HG02885 (cell line): ENCODE measurements around the gene UMAD1.
"Not testable (repeated sequence)": the region's sequence is repeated elsewhere in the genome, so short reads cannot be mapped to it uniquely, and the experiment has no call there.

Source experiments
- ATAC-seq: cut with Tn5 transposase; IDR thresholded peaks from one replicate; pipeline ENCODE4 v1.9.1; 2021; ENCODE audit warnings: mild to moderate bottlenecking; ENCODE audit not compliant: unreplicated experiment, poor library complexity

The UMAD1 gene

GRCh38 chr7:7792056-7792455, 151.5 kb downstream of the UMAD1 start:
- ATAC-seq = no peak

GRCh38 chr7:7793249-7793648, 152.7 kb downstream of the UMAD1 start:
- no peak for ATAC-seq

DNA sequence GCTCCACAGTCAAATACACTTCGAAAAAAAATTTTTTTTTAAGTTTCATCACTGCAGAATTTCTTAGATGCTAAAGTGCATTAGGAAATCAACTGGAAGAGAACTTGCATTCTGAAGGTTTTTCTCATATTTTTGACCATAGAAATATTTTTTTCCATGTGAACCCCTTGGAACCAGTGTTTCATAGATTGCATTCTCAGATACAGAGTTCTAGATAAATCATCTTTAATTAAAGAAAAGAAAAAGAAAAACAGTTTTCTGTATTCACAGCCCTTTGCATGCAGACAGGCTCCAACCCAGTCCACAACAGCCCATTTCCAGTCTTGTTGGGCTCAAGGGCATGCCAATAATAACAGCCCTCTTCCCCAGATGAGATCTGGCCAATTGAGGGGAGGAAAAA, 153.4 kb downstream of the UMAD1 start:
- ATAC-seq = no peak

- ATAC-seq = no peak
Observed at GRCh38 chr7:7795203-7795602, 154.7 kb downstream of the UMAD1 start.

DNA sequence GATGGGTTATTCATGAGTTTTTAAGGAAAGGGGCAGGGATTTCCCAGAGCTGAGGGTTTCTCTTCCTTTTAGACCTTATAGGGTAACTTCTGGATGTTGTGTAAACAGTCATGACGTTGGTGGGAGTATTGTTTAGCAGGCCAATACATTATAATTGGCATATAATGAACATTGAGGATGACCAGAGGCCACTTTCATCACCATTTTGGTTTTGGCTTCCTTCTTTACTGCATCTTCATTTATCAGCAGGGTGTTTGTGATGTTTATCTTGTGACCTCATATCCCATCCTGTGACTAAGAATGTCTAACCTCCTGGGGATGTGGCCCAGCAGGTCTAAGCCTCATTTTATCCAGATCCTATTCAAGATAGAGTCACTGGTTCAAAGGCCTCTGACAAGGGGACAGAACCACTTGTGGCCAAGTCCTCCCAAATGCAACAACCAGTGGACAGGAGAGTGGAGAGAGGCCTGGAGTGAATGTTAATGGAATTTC, 155.1 kb downstream of the UMAD1 start:
- ATAC-seq = no peak

DNA sequence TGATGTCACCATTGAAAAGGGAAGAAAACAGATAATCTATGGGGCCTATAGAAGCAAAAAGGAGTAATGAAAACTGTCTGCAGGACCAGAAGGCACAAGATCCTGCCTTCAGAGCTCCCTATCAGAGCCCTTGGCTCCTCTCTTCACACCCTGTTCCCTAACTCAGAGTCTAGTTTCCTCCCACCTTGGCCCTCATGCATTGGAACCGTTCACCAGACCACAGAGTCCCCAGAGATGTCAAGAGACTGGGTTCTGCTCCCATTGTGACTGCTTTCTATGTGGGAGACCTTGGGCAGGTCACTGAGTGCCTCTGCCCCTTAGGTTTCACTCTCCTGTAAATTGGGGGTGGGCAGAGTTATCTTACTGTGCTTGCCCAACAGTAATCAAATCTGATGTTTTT, 158.0 kb downstream of the UMAD1 start:
- ATAC-seq = peak; percentile 75

GRCh38 chr7:7799138-7799537, 158.6 kb downstream of the UMAD1 start:
- no peak for ATAC-seq

DNA sequence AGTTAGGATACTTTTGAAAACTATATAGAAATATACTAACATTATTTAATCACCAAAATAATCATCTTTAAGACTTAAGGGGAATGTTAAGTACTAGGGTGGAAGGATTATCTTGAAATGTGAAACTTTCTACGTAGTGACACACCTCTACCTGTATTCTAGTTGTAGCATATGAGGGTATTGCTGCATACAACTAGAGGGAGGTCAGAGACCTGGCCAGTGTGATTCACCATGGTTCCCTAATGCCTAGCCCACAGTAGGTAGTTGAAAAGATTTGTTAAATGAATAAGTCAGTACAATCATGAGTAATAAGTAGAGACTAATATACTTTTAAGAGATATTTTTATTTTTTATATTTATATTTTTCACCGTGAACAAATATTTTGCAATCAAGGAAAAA, 162.0 kb downstream of the UMAD1 start:
- no peak for ATAC-seq

DNA sequence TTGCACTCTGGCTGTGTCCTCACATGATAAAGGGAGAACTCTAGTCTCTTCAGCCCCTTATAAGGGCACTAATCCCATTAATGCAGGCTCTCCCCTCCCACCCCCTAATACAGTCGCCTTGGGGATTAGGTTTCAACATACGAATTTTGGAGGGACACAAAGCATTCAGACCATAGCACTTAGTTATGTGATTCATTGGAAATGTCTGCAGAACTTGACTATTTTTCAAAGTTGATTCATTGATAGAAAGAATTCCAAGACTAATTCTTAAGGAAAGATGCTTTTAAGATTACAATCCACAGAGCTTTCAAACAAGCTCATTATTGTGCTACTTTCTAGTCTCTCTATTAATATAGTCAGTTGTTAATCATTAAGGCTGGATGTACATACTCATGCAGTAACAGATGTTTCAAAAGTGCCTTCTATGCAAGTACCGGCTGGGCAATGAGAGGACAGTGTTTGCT, 163.2 kb downstream of the UMAD1 start:
- ATAC-seq = no peak

- ATAC-seq = peak; percentile 72
Observed at GRCh38 chr7:7804822-7805221, 164.3 kb downstream of the UMAD1 start.

DNA sequence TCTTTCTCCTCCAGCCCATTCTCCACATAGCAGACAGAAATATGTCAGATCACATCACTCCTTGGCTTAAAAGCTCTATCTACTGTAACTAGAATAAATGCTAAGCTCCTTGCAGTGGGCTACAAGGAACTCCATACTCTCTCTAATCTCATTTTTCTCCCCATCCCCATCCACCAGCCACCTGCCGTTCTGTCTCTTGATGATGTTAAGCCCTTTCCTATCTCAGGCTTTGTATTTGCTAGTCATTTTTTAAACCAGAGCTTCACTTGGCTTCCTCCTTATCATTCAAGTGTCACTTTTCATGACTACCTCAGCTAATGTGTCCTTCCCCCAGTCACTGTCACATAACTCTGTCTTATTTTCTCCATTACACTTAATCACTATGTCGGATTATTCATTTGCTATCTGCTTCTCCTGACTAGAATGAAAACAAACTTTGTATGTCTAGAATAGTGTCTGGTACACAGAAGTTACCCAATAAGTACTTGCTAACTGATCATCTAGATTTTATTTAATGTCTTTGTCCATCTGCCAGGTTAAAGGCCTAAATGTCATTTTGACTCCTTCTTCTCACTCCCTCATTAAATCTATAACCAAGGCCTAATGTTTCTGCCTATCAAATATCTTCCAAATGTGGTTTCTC, 165.1 kb downstream of the UMAD1 start:
- peak; percentile 27 for ATAC-seq

GRCh38 chr7:7808156-7808555, 167.6 kb downstream of the UMAD1 start:
- ATAC-seq = no peak

- ATAC-seq = no peak
Observed at GRCh38 chr7:7808626-7809025, 168.1 kb downstream of the UMAD1 start.

DNA sequence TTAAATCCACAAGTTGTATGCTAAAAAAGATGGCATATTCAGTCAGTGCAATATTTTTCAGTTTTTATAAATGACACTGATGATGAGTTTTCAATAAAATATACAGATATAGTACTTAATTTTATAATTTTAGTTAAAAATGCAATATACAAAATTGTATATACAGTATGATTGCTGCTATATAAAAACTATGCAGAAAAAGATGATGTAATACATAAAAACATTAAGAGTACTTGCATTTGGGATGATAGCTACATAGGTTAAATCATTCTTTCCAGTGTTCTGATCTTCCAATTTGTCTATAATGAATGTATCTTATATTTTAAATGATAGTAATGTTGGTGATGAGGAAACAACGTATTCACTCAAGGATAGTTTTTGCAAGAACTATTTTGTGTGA, 169.8 kb downstream of the UMAD1 start:
- no peak for ATAC-seq

DNA sequence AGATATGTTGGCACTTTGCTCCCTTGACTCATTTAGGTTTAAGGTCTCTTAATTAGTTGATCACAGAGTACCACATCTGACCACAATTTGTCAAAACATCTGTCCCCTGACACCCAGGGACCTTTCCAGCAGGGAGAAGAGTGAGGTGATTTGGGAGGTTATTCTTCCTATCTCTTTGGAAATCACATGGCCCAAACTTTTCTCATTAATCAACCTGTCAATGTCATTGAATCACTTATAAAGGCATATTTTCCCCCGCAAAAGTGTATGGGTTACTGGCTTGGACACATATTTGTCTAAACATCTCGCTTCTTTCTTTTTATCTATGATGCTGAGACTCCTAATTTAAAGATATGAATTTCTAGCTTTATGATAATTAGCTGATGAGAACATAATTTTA, 170.3 kb downstream of the UMAD1 start:
- no peak for ATAC-seq

GRCh38 chr7:7812112-7812511, 171.6 kb downstream of the UMAD1 start:
- no peak for ATAC-seq

DNA sequence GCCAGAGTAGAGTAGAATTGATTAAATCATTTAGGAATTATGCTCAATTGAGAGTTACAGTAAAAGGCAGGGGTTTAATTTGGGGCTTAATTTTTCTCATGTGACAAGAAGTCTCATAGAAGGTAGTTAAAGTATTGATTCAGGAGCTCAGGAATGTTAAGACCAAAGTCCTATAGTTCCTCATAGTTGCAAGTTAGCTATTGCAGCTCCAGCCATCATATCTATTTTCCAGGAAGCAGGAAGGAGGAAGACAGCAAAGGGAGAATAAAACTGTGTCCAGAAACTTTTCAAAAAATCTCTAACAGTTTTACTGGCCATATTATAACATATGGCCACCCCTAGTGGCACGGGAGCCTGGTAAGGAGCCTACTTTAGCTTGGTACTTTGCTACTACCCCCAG, 174.8 kb downstream of the UMAD1 start:
- ATAC-seq = no peak

DNA sequence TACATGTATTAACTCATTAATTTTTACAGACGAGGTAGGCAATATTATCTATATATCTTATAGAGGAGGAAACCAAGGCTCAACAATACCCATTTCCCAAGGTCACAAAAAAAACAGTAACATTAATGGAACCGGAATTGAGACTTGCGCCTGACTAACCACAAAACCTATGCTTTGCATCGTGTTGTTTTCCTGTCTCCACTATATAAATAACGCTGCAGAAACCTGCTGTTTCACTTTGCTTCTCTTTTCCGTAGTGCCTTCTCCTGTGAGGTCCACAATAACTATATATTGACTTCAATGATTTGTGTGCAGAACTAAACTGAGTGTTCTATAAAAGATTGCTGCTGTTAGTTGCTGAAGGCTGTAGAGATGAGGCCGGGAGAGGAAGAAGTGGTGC, 175.5 kb downstream of the UMAD1 start:
- ATAC-seq = peak; percentile 49

DNA sequence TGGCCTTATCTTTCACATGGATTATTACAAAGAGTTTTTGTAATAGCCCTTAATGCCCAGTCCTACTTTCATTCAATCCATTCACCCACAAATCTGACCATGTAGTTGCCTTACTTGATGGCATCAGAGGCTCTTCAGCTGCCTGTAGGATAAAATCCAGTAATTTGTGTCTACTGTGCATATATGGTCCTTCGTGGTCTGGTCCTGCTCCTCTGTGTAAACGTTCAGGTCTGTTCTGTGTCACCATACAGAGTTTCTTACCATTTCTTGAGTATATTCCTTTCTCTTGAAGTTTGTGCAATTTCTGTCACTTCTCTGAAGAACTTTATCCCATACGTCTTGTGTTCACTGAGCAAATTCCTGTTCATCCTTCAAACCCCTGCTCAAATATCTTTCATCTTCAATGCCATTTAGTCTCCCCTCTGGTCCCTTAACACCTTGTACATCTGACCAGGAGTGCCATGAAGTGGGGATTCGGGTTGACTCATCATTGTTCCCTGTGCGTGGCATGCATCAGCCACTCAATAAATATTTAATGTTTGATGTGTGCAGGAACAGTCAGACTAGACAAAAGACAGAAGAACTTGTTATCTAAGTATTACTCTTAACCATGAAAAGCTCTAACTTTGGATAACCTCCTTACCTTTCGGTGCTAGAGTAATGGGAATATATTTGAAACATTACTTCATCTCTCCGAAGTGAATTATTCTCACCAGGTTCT, 176.4 kb downstream of the UMAD1 start:
- ATAC-seq = no peak

- no peak for ATAC-seq
Observed at GRCh38 chr7:7817748-7818147, 177.2 kb downstream of the UMAD1 start.

GRCh38 chr7:7818179-7818578, 177.6 kb downstream of the UMAD1 start:
- ATAC-seq = not testable (repeated sequence)
